HCT116 (cell line): ENCODE data around the gene CDHR3.

Experiments
- CTCF ChIP-seq, 3 experiments: fragments of 200-600 bp in 1 of 3; sonication (generic) in 1 of 3; IDR thresholded peaks in 2 of 3; conservative IDR thresholded peaks in 1 of 3; 2 replicates each; pipeline ENCODE4 v1.5.1; 2012 to 2017; ENCODE audit warnings: low read depth in 2 of 3, low read length in 2 of 3, antibody characterized with exemption in 1 of 3, borderline replicate concordance in 1 of 3, control low read depth in 1 of 3, mild to moderate bottlenecking in 1 of 3, mixed read lengths in 1 of 3, mixed run types in 1 of 3, moderate library complexity in 1 of 3; ENCODE audit not compliant: insufficient read depth in 1 of 3
- EGR1 ChIP-seq: IDR thresholded peaks from 2 replicates; pipeline ENCODE4 v1.6.1; 2012; ENCODE audit warnings: low read depth
- POLR2A ChIP-seq: IDR thresholded peaks from 2 replicates; pipeline ENCODE4 v1.7.0; 2011; ENCODE audit warnings: borderline replicate concordance; ENCODE audit not compliant: insufficient read depth, insufficient read length; ENCODE audit errors: extremely low read depth
- POLR2AphosphoS5 ChIP-seq: IDR thresholded peaks from 2 replicates; pipeline ENCODE4 v1.6.1; 2011; ENCODE audit warnings: mild to moderate bottlenecking, low read depth, low read length, moderate library complexity
- RAD21 ChIP-seq: IDR thresholded peaks from 2 replicates; pipeline ENCODE4 v1.6.1; 2012; ENCODE audit warnings: low read depth, mild to moderate bottlenecking
- REST ChIP-seq: IDR thresholded peaks from 2 replicates; pipeline ENCODE4 v1.6.1; 2012; ENCODE audit warnings: low read depth
- SRF ChIP-seq: IDR thresholded peaks from 2 replicates; pipeline ENCODE4 v1.6.1; 2012; ENCODE audit warnings: low read depth

- no peak for TF ChIP-seq POLR2AphosphoS5
- no peak for TF ChIP-seq POLR2A
- TF ChIP-seq CTCF (IDR thresholded peaks at IDR 0.05 in 2 of 3, conservative IDR thresholded peaks at IDR 0.05 in 1 of 3; ENCODE audit: borderline replicate concordance in 1 of 3, insufficient read depth in 1 of 3, low read depth in 2 of 3, low read length in 2 of 3), result no peak
- TF ChIP-seq RAD21, result no peak
- TF ChIP-seq SRF, result no peak
- TF ChIP-seq REST, result no peak
- TF ChIP-seq EGR1, result no peak
These were observed 56.4 kb downstream of the CDHR3 start for GRCh38 chr7:106019470-106019820.
